CD4-positive, alpha-beta T cell treated with Interleukin-10 for 1 hour (primary cell): ENCODE data around the gene DOCK4.

Experiments used
- DNase-seq: peaks from one replicate; pipeline ENCODE4 v3.0.0-alpha.2; 2020

DOCK4 gene

DNA sequence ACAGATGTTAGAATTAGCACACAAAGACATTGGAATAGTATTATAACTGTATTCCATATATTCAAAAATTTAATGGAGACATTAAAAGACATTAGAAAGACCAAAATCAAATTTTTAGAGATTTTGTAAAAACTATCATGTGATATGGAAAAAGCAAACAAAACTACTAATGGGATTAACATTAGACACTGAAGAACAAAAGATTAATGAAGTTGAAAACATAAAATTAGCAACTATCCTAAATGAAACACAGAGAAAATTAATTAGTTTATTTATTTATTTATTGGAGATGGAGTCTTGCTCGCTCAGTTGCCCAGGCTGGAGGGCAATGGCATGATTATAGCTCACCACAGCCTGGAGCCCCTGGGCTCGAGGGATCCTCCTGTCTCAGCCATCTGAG lies 158.8 kb downstream of the DOCK4 start:
- no peak for DNase-seq

- no peak for DNase-seq
Measured at GRCh38 chr7:112045222-112045621, 161.0 kb downstream of the DOCK4 start.

DNA sequence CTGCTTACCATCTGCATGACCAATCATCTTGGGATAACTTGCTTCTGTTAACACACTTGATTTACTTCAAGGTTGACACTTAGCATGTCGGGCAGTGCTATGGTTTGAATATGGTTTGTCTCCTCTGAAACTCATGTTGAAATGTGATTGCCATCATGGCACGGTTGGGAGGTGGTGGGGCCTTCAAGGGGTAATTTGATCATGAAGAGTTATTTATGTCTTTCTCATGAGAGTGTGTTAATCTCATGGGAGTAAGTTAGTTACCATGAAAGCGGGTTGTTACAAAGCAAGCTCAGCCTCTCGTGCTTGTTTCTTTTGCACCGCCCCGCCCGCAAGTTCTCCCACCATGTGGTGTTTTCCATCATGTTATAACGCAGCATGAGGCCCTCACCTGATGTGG lies 163.6 kb downstream of the DOCK4 start:
- no peak for DNase-seq

- no peak for DNase-seq
Measured at GRCh38 chr7:112038353-112038752, 167.8 kb downstream of the DOCK4 start.

DNA sequence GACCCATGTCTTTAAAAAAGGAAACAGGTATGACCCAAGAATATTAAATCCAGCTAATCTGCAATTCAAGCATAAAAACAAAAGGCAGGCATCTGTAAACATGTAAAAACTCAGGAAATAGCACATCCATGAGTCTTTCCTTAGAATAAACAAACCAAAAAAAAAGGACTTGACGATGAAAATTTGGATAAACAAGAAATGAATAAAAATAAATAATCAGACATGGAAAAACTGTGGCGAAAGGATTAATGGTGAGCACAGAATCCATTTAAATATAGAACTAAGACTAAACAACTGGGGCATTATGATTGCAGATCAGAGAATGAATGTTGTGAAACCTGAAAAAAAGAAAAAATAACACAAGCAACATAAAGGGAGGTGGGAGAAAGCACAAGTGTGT lies 170.1 kb downstream of the DOCK4 start:
- DNase-seq, result no peak

- no peak for DNase-seq
Measured at GRCh38 chr7:112031689-112032088, 174.5 kb downstream of the DOCK4 start.

GRCh38 chr7:112025556-112025955 lies 180.6 kb downstream of the DOCK4 start:
- DNase-seq, result no peak

DNA sequence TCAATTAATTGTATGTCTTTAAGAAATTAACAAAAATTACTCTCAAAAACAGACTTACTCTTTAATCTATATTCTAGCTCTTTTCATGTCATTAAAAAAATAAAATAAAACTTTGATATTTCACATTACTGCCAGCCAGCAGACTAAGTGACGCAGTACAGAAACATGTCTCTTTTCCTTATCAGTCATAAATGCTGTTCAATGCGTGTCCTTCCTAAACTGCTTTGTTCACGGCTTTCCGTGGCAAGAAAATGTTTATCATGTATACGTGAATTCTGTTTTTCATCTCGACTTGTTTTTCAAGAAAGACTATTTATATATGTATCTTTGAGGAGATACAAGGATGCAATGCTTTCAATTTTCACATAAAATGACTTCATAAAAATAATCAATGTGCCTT lies 182.4 kb downstream of the DOCK4 start:
- DNase-seq, result no peak

DNA sequence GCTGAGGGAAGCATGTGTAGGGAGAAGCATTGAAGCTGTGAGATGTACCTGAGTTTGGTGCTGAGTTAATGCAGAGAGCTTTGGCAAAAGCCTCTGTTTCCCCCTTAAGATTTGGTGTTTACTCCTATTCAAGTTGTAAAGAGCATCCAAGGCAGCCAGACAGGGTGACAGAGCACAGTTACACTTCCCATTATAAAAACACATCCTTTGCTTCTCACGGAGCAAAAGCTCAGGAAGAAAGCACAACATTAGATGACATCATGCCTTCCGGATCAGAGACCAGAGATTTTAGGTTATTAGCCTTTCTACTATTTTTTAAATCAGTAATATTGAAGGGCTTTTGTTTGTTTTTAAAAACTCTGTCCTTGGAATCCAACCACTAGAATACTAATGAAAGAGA lies 182.9 kb downstream of the DOCK4 start:
- DNase-seq, result no peak

- no peak for DNase-seq
Measured at GRCh38 chr7:112022128-112022527, 184.1 kb downstream of the DOCK4 start.

DNA sequence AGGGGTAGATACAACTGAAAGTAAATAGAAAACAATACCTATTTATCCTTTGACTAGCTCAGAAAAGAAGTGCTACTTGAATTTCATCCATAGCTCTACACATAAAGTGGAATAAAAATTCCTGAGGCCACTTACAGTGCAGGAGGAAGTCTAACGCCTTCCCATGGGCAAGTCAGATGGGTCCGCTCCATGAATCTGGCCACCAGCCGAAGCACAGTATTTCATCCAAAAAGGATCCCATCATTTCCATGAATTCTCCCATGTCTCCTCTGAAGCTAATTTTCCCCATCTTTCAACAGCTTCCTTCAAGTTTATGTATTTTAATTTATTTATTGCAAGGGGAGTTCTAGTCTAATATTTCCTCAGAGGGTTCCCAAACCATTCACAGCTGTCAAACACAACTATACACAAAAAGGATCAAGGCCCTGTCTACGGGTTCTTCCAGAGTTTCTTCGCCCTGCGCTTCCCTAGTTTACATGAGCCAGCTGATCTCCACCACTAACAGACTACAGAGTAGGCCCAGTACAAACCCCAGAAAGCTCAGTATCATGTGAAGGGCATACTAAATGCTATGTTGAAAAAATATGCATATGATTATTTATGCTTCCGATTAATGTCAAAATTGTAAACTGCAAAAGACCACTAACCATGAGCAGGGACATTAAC lies 184.7 kb downstream of the DOCK4 start:
- DNase-seq, result no peak

DNA sequence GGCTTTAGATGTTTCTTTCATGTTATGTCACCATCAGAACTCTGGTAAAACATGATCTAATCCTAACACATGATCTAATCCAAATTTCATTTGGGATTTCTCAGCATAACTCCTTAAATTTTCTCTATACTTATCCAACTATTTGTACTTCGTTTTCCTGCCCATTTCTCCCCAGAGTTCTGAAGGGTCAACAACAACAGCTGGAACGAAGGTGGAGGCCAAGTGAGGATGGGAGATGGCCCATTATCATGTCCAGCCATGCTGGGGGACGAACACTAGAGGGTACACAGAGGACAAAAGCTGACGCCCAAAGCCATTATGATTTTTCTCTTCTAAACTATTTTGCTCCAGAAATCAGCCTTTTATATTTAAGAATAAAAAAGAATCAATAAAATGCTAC lies 185.4 kb downstream of the DOCK4 start:
- no peak for DNase-seq

GRCh38 chr7:112019932-112020331 lies 186.3 kb downstream of the DOCK4 start:
- DNase-seq, result no peak

DNA sequence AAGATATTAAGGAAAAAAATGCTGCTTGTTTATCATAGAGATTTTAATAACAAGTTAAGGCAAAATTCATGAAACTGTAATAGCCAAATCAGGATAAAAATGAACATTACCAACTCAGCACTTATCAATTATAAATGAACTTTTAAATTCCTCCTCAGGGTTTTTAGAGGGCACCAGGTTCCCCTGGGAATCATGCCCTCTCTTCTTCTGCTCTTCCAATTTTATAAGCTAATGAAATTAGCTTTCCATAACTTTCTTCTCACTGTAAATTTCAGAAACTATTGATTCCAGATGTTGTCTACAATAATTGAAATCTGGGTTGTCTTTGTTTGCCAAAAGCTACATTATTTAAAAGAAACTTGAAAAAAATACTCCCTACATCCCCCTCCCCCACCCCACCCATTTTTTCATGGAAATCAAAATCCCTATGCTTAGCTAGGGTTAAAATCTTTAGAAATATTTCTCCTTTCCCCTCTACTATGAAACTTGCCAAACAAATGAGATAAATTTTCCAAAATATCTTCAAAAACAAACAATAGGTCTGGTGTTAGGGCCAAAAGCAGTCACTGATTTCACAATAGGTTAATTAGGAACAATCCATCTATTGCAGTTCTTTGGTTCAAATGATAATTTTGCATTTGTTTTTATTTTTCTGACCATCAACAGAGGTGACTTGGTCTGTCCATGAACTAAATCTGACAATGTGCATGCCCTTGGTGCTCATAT lies 187.7 kb downstream of the DOCK4 start:
- DNase-seq, result no peak

DNA sequence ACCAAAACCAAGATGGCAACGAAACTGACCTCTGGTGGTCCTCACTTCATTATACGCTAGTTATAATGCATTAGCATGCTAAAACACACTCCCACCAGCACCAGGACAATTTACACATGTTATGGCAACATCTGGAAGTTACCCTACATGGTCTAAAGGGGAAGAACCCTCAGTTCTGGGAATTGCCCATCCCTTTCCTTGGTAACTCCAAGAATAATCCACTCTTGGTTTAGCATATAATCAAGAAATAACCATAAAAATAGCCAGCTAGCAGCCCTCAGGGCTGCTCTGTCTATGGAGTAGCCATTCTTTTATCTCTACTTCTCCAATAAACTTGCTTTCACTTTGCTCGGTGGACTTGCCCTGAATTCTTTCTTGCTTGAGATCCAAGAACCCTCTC lies 191.1 kb downstream of the DOCK4 start:
- no peak for DNase-seq

DNA sequence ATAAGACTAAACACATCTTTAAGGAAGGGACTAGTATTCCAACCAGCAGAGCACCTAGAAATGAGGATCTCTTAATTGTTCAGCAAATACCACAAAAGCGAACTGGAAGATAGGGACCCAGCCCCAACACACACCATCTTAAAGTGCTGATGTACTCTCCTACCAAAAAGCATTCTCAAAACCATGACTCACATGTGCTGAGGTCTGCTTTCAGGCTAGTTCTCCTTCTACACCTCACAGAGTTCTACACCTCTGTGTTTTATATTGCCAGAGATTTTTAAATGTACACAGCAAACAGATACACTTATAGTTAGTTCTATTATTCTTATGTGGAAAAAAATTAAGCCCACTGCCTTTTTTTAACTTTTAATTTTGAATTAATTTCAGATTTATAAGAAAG lies 191.9 kb downstream of the DOCK4 start:
- no peak for DNase-seq

DNA sequence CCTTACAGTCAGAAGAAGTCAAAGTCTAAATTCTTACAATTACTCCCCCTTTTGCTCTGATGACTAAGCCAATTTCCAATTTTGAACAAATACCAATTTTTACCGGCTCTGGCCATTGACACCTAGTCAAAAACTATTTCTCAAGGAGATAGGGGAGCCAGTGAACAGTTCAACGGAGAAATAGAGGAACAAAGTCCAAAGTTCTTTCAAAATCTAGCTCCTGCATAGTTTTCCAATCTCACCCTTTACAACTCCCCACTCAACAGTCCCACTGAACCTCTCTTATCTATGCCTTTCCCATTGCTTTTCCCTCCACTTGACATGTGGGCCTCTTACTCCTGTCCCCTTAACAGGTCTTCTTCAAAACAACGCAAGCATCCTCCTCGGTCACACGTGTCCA lies 192.9 kb downstream of the DOCK4 start:
- DNase-seq, result no peak

GRCh38 chr7:112012242-112012641 lies 194.0 kb downstream of the DOCK4 start:
- no peak for DNase-seq

DNA sequence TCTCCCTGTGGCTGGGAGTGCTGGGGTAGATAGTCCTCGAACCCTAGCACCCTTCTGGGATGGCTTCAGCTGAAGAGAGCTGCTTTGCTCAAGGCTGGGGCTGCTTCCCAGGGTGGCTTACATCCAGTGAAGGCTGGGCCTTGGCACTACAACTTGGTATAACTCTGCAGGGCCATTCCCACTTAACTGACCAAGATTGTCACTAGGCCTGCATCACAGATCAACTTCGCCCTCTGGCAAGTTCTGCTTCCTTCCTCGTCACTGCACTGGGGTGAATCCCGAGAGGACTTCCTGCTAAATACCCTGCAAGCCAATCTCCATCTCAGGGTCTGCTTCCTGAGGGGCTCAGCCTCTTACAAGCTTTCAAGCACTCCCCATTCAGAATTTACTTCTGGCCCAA lies 195.2 kb downstream of the DOCK4 start:
- DNase-seq, result no peak

DNA sequence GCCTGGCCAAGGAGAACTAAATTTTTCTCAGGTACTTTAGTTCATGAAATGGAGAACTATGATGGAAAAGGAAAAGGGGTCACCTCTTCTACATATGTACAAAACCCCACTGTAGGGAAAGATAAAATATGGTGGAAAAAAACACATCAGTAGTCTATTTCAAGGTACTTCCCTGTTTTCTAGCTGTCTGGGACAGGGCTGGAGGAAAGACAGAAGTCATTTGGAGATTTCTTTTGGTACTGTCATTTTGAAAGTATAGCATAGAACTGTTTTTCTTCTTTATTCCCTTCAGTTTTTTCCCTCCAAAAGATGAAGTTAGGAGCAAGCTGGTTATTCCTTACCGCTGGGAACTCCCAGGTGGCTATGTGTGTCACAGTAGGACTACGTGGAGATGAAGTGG lies 196.1 kb downstream of the DOCK4 start:
- DNase-seq, result no peak

GRCh38 chr7:112009081-112009480 lies 197.1 kb downstream of the DOCK4 start:
- DNase-seq, result no peak

- no peak for DNase-seq
Measured at GRCh38 chr7:112007185-112007584, 199.0 kb downstream of the DOCK4 start.

- no peak for DNase-seq
Measured at GRCh38 chr7:112006071-112006470, 200.1 kb downstream of the DOCK4 start.

- no peak for DNase-seq
Measured at GRCh38 chr7:112005205-112005775, 200.9 kb downstream of the DOCK4 start.
